ENCODE results near the gene ULBP1.
"Not testable (repeated sequence)": the region's sequence is repeated elsewhere in the genome, so short reads cannot be mapped to it uniquely, and the experiment has no call there.

Gene ULBP1

DNA sequence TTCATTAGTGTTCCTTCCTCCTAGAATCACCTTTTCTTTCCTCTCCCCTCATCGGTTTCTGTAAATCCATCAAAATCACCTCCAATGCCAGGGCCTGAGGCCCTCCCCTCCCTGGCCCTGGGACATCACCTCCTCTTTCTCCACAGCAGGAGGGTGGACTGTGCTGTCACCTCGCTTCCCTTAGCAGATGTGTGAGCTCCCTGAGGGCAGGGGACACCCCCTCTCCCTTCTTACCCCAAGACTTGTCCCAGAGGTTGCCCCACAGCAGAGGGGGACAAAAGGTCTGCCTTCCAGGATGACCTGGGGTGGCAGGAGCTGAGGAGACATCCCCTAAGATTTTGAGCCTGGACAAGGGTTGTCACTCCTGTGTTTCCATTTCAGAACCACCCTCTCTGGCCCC, 5.9 kb downstream of the ULBP1 start:
- no peaks in the 10 kb centered on the region for H3K9me3 ChIP-seq
- no peak overlapping the region for H3K27ac ChIP-seq
- no peak overlapping the region for H3K9ac ChIP-seq
- no peak for TF ChIP-seq Cebpa-rat (IDR thresholded peaks at IDR 0.05)
- H4K20me1 ChIP-seq, result peaks cover 20% of the 10 kb centered on the region
- H3K36me3 ChIP-seq, result no peaks in the 10 kb centered on the region
- peaks cover 10% of the 10 kb centered on the region for H3K4me1 ChIP-seq
- H3K4me2 ChIP-seq, result no peak overlapping the region
- H3K4me3 ChIP-seq, result no peak overlapping the region
- peaks cover 57% of the 10 kb centered on the region for H3K27me3 ChIP-seq

DNA sequence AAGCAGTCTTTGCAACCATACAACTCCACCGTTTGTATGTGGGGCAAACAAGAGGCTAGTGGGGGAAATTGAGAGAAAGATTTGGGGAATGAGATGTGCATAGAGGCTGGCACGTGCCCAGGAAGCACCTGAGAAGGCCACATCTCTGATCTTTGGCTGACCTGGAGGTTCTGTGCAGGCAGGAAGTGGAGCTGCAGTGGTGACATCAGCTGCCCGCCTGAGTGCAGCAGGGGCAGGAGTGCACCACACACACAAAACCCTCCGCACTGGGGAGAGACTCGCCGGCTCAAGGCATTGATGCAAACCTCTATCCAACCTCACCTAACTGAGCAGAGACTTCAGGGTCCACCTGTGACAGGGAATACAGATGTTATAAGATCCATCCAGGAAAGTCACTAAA, 10.7 kb downstream of the ULBP1 start:
- H4K20me1 ChIP-seq, H3K27ac ChIP-seq, H3K36me3 ChIP-seq, H3K4me3 ChIP-seq, H3K4me1 ChIP-seq, H3K9me3 ChIP-seq, H3K9ac ChIP-seq, H3K4me2 ChIP-seq: not testable (repeated sequence)
- peaks cover 15% of the 10 kb centered on the region for H3K27me3 ChIP-seq

DNA sequence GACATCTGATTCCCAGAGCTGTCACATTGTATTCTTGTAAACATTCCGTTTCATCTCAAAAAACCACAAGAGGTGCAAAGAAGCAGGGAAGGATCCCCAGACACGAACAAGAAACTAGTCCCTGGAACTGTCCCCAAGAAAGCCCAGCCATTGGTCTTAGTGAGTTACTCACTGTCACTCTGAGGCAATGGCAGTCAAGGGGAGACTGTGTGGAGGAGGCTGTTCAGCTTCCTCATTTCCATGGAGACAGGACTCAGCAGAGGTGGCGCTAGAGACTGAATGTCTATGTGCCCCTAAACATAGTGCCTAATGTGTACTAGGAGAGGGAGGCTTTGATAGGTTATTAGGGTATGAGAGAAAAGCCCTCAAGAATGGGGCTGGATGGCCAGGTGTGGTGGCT, 11.1 kb downstream of the ULBP1 start:
- no peak overlapping the region for H3K4me3 ChIP-seq
- no peaks in the 10 kb centered on the region for H3K36me3 ChIP-seq
- no peaks in the 10 kb centered on the region for H3K4me1 ChIP-seq
- no peaks in the 10 kb centered on the region for H3K9me3 ChIP-seq
- H3K4me2 ChIP-seq, result no peak overlapping the region
- no peak for TF ChIP-seq Cebpa-rat (IDR thresholded peaks at IDR 0.05)
- peaks cover 12% of the 10 kb centered on the region for H3K27me3 ChIP-seq
- no peaks in the 10 kb centered on the region; the same call in 1 of the 2 replicates for H4K20me1 ChIP-seq
- no peak overlapping the region for H3K9ac ChIP-seq
- no peak overlapping the region for H3K27ac ChIP-seq

DNA sequence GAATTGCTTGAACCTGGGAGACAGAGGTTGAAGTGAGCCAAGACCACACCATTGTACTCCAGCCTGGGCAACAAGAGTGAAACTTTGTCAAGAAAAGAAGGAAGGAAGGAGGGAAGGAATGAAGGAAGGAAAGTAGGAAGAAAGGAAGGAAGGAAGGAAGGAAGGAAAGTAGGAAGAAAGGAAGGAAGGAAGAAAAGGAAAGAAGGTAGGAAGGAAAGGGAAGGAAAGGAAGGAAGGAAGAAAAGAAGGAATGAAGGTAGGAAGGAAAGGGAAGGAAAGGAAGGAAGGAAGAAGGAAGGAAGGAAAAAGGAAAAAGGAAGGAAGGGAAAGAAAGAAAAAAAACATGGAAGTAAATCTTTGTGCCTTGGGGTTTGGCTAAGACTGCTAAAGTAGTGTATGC, 11.7 kb downstream of the ULBP1 start:
- Histone ChIP-seq H3K27ac (no peak overlapping the region), H3K27me3 (peaks cover 6% of the 10 kb centered on the region; the same call in 1 of the 2 replicates)
- no peak for TF ChIP-seq Cebpa-rat (IDR thresholded peaks at IDR 0.05)

DNA sequence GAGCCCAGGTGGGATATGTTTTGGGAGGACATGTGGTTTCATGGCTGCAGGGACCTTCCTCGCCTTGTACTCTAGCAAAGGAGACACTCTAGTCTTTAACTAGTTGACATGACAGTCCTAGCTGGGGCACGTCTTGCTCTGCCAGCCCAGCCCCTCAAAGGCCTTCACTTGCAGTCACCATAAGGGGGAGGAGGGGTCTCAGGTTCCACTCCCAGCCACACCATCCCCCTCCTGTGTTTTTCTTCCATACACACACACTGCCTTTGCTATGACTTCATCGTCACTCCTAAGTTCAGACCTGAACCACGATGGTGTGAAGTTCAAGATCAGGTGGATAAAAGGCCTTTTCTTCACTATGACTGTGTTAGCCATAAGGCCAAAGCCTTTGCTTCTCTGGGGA, 13.5 kb downstream of the ULBP1 start:
- no peak overlapping the region for H3K4me2 ChIP-seq
- no peaks in the 10 kb centered on the region for H4K20me1 ChIP-seq
- H3K27ac ChIP-seq, result no peak overlapping the region
- no peaks in the 10 kb centered on the region for H3K36me3 ChIP-seq
- no peak overlapping the region for H3K4me3 ChIP-seq
- H3K4me1 ChIP-seq, result no peaks in the 10 kb centered on the region
- no peak overlapping the region for H3K9ac ChIP-seq
- H3K27me3 ChIP-seq, result peaks cover 16% of the 10 kb centered on the region
- H3K9me3 ChIP-seq, result no peaks in the 10 kb centered on the region
- no peak for TF ChIP-seq Cebpa-rat (IDR thresholded peaks at IDR 0.05)

More for the DNA sequence above, 11.7 kb downstream of the ULBP1 start:
- no peak overlapping the region for H3K4me3 ChIP-seq
- no peaks in the 10 kb centered on the region for H3K4me1 ChIP-seq
- H3K9me3 ChIP-seq, result no peaks in the 10 kb centered on the region
- no peaks in the 10 kb centered on the region for H3K36me3 ChIP-seq
- no peak overlapping the region for H3K9ac ChIP-seq
- H3K4me2 ChIP-seq, result no peak overlapping the region
- no peaks in the 10 kb centered on the region for H4K20me1 ChIP-seq

DNA sequence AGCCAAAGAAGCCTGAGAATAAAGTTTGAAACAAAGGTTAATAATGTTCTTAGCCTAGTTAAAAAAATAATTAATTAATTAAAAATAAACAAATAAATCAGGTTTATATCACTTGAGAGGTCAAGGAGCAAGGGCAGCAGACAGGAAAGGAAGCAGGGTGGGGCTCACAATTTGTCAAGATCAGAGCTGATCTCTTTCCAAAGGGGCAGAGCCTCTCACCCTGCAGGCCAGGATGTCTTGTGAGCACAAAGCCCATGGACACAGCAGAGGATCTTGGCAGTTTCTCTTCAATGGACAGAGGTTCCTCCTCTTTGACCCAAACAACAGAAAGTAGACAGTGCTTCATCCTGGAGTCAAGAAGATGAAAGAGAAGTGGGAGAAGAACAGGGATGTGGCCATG, 14.9 kb downstream of the ULBP1 start:
- Histone ChIP-seq H3K9ac (no peak overlapping the region), H3K27ac (no peak overlapping the region), H3K9me3 (no peaks in the 10 kb centered on the region), H3K4me2 (no peak overlapping the region), H3K4me1 (no peaks in the 10 kb centered on the region), H4K20me1 (no peaks in the 10 kb centered on the region; the same call in 1 of the 2 replicates), H3K4me3 (no peak overlapping the region), H3K27me3 (peaks cover 30% of the 10 kb centered on the region), H3K36me3 (no peaks in the 10 kb centered on the region)
- TF ChIP-seq Cebpa-rat (IDR thresholded peaks at IDR 0.05), result no peak

DNA sequence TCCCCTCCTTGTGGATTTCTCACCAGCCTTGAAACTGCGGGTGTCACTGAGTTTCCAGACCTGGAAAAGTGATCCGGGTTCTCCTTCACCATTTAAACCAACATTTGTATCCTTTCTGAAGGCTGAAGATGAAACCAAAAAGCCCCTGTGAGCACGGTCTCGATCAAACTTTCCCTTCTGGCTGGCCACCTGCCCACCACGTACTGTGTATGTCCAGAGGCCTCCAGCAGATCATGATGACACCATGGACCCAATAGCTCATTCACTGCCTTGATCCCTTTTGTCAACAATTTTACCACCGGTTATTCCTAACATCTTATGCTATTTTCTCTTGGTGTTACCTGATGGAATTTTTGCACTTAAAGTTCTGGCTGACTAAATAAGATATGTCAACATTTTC, 15.6 kb downstream of the ULBP1 start:
- Histone ChIP-seq H4K20me1 (no peaks in the 10 kb centered on the region; the same call in 1 of the 2 replicates), H3K4me2 (no peak overlapping the region), H3K27ac (no peak overlapping the region), H3K4me3 (no peak overlapping the region), H3K36me3 (no peaks in the 10 kb centered on the region), H3K9me3 (no peaks in the 10 kb centered on the region), H3K4me1 (no peaks in the 10 kb centered on the region), H3K9ac (no peak overlapping the region), H3K27me3 (peaks cover 37% of the 10 kb centered on the region)
- TF ChIP-seq Cebpa-rat (IDR thresholded peaks at IDR 0.05), result no peak

DNA sequence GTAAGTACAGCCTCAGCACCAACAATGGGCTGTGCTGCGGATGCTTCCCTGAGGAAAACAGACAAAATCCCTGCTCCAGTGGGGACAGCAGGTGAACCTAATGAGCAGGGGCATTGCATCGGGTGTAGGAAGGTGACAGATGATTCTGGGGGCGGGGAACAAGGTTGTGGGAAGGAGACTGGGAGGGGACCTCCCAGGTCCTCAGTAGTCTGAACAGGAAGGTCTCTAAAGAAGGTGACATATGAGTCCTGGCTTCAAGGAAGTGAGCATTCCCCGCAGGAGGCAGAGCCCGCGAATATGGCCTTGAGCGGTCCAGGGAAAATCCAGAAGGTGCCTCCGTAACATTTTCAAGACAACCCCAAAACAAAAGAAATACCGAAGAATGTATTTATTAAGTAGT, 19.4 kb downstream of the ULBP1 start:
- Histone ChIP-seq H4K20me1 (peaks cover 13% of the 10 kb centered on the region; the same call in 1 of the 2 replicates), H3K36me3 (no peaks in the 10 kb centered on the region), H3K4me3 (no peak overlapping the region), H3K27me3 (peaks cover 76% of the 10 kb centered on the region), H3K4me2 (no peak overlapping the region), H3K27ac (no peak overlapping the region), H3K4me1 (no peaks in the 10 kb centered on the region), H3K9me3 (peaks cover 24% of the 10 kb centered on the region), H3K9ac (no peak overlapping the region)
- no peak for TF ChIP-seq Cebpa-rat (IDR thresholded peaks at IDR 0.05)

DNA sequence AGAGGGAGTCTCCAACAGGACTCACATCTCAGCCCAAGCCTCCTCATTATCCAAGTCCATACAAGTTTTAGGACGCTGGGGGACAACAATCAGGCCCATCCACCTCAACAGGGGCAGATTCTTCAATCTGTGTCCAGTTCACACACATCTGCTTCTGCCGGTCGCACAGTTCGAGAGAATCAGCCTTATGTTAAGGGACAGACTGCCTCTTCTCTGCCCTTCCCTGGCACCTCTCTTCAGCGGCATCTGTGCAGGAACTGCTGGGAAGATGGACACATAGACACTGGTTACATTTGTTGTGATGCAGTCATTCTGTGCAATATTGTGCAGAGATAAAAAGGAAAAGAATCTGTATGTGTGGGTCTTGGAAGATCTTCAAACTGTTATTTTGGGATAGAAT, 21.0 kb downstream of the ULBP1 start:
- Histone ChIP-seq H3K36me3 (no peaks in the 10 kb centered on the region), H3K9ac (no peak overlapping the region), H3K4me1 (peaks cover 6% of the 10 kb centered on the region), H3K27me3 (peaks cover 86% of the 10 kb centered on the region), H4K20me1 (peaks cover 29% of the 10 kb centered on the region), H3K4me3 (no peak overlapping the region), H3K4me2 (no peak overlapping the region), H3K27ac (no peak overlapping the region), H3K9me3 (peaks cover 35% of the 10 kb centered on the region)
- no peak for TF ChIP-seq Cebpa-rat (IDR thresholded peaks at IDR 0.05)

DNA sequence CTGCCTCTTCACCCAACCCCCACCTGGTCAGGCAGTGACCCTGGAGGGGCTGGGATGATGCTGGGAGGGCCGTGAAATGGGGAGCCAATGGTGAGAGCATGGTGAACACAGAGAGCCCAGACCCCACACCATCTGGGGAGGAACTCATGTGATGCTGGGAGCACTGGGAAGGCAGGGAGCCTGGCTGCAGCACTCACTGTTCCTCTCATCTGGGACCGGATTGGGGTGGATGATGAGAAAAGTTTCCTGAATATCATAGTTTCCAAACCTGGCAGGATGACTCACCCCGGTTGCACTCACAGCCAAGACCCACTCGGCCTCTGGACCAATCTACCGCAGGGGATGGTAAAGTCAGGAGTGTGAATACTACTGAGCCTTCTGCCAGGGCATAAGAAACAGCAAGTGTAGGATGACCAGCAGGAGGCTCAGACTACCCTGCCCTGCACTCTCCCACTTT, 21.8 kb downstream of the ULBP1 start:
- H4K20me1 ChIP-seq, result peaks cover 37% of the 10 kb centered on the region
- peaks cover 35% of the 10 kb centered on the region for H3K9me3 ChIP-seq
- no peak overlapping the region for H3K27ac ChIP-seq
- H3K4me1 ChIP-seq, result peaks cover 13% of the 10 kb centered on the region
- H3K9ac ChIP-seq, result no peak overlapping the region
- no peak overlapping the region for H3K4me2 ChIP-seq
- peaks cover 93% of the 10 kb centered on the region for H3K27me3 ChIP-seq
- H3K4me3 ChIP-seq, result no peak overlapping the region
- TF ChIP-seq Cebpa-rat (IDR thresholded peaks at IDR 0.05), result no peak
- H3K36me3 ChIP-seq, result no peaks in the 10 kb centered on the region

DNA sequence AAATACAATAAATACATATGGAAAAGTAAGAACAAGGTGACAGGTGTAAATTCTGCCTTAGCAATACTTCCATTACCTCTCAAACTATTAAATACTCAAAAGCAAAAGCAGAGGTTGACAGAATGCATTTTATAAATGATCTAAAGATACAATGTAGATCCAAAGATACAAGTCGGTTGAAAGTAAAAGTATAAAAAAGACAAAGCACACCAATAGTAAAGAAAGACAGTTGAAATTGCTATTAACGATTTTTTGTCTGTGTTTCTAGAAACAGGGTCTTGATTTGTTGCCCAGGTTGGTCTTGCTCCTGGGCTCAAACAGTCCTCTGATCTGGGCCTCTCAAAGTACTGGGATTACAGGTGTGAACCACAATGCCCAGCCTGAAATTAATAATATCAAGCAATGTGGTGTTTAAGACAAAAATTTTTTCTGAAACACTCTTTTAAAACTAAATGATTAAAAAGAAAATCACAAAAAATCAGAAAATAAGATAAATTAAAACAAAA, 23.9 kb downstream of the ULBP1 start:
- no peak overlapping the region; the same call in 1 of the 2 replicates for H3K4me3 ChIP-seq
- H3K9me3 ChIP-seq, result peaks cover 35% of the 10 kb centered on the region
- no peak overlapping the region for H3K4me2 ChIP-seq
- peaks cover 100% of the 10 kb centered on the region for H3K27me3 ChIP-seq
- H3K4me1 ChIP-seq, result peaks cover 24% of the 10 kb centered on the region
- H3K36me3 ChIP-seq, result no peaks in the 10 kb centered on the region
- no peak overlapping the region for H3K27ac ChIP-seq
- peaks cover 58% of the 10 kb centered on the region for H4K20me1 ChIP-seq
- H3K9ac ChIP-seq, result no peak overlapping the region
- no peak for TF ChIP-seq Cebpa-rat (IDR thresholded peaks at IDR 0.05)

All from BLaER1 (cell line).